Mucosa of stomach (tissue), 1 donor: ENCODE results near the gene TTL.
"Not testable (repeated sequence)": the region's sequence is repeated elsewhere in the genome, so short reads cannot be mapped to it uniquely, and the experiment has no call there.

Experiments used
- H3K27me3 ChIP-seq: one replicate; pipeline ENCODE4 v1.7.0; 2013; ENCODE audit warnings: mild to moderate bottlenecking, low read length; ENCODE audit not compliant: control insufficient read depth, insufficient read depth
- H3K36me3 ChIP-seq: one replicate; pipeline ENCODE4 v1.7.0; 2013; ENCODE audit warnings: low read length; ENCODE audit not compliant: control insufficient read depth, insufficient read depth
- H3K4me1 ChIP-seq: one replicate; pipeline ENCODE4 v1.7.0; 2013; ENCODE audit warnings: mild to moderate bottlenecking, low read length; ENCODE audit not compliant: control insufficient read depth, insufficient read depth
- H3K4me3 ChIP-seq: one replicate; pipeline ENCODE4 v1.7.0; 2013; ENCODE audit warnings: low read length
- H3K9ac ChIP-seq: one replicate; pipeline ENCODE4 v1.7.0; 2013; ENCODE audit warnings: mild to moderate bottlenecking, low read length, moderate library complexity
- H3K9me3 ChIP-seq: one replicate; pipeline ENCODE4 v1.7.0; 2013; ENCODE audit warnings: mild to moderate bottlenecking, low read length, moderate library complexity; ENCODE audit not compliant: control insufficient read depth
- donor health status: Pancreatic carcinoma.

TTL gene

GRCh38 chr2:112500850-112501484 lies 19.0 kb downstream of the TTL start:
- not testable (repeated sequence) for H3K4me3 ChIP-seq, H3K27me3 ChIP-seq, H3K36me3 ChIP-seq, H3K4me1 ChIP-seq, H3K9ac ChIP-seq, H3K9me3 ChIP-seq

GRCh38 chr2:112509239-112509998 lies 27.5 kb downstream of the TTL start:
- not testable (repeated sequence) for H3K9ac ChIP-seq, H3K36me3 ChIP-seq, H3K4me1 ChIP-seq, H3K9me3 ChIP-seq, H3K4me3 ChIP-seq, H3K27me3 ChIP-seq

- Histone ChIP-seq H3K27me3 (no peaks in the 10 kb centered on the region), H3K9me3 (no peaks in the 10 kb centered on the region), H3K36me3 (peaks cover 6% of the 10 kb centered on the region), H3K4me1 (no peaks in the 10 kb centered on the region), H3K9ac (no peak overlapping the region), H3K4me3 (no peak overlapping the region)
These were observed 34.8 kb downstream of the TTL start for GRCh38 chr2:112516801-112517200.

- Histone ChIP-seq H3K27me3 (no peaks in the 10 kb centered on the region), H3K36me3 (peaks cover 6% of the 10 kb centered on the region), H3K4me1 (no peaks in the 10 kb centered on the region), H3K9ac (no peak overlapping the region), H3K4me3 (no peak overlapping the region), H3K9me3 (no peaks in the 10 kb centered on the region)
These were observed 36.9 kb downstream of the TTL start for GRCh38 chr2:112518807-112519206.

- Histone ChIP-seq H3K36me3 (peaks cover 6% of the 10 kb centered on the region), H3K27me3 (no peaks in the 10 kb centered on the region), H3K4me1 (no peaks in the 10 kb centered on the region), H3K4me3 (no peak overlapping the region), H3K9ac (no peak overlapping the region), H3K9me3 (no peaks in the 10 kb centered on the region)
These were observed 37.5 kb downstream of the TTL start for GRCh38 chr2:112519506-112519905.

GRCh38 chr2:112520234-112520783 lies 38.4 kb downstream of the TTL start:
- no peak overlapping the region for H3K9ac ChIP-seq
- H3K4me3 ChIP-seq, result no peak overlapping the region
- H3K36me3 ChIP-seq, result peaks cover 6% of the 10 kb centered on the region
- H3K4me1 ChIP-seq, result no peaks in the 10 kb centered on the region
- H3K9me3 ChIP-seq, result no peaks in the 10 kb centered on the region
- no peaks in the 10 kb centered on the region for H3K27me3 ChIP-seq

- Histone ChIP-seq H3K27me3 (no peaks in the 10 kb centered on the region), H3K4me1 (no peaks in the 10 kb centered on the region), H3K9me3 (no peaks in the 10 kb centered on the region), H3K9ac (no peak overlapping the region), H3K36me3 (peaks cover 6% of the 10 kb centered on the region), H3K4me3 (no peak overlapping the region)
These were observed 41.4 kb downstream of the TTL start for GRCh38 chr2:112523291-112523777.

GRCh38 chr2:112524276-112524675 lies 42.3 kb downstream of the TTL start:
- H3K4me3 ChIP-seq, H3K9me3 ChIP-seq, H3K9ac ChIP-seq, H3K4me1 ChIP-seq, H3K27me3 ChIP-seq, H3K36me3 ChIP-seq: not testable (repeated sequence)

GRCh38 chr2:112528541-112528940 lies 46.6 kb downstream of the TTL start:
- H3K4me3 ChIP-seq, result no peak overlapping the region
- H3K36me3 ChIP-seq, result no peaks in the 10 kb centered on the region
- H3K4me1 ChIP-seq, result no peaks in the 10 kb centered on the region
- H3K27me3 ChIP-seq, result no peaks in the 10 kb centered on the region
- H3K9ac ChIP-seq, result no peak overlapping the region
- no peaks in the 10 kb centered on the region for H3K9me3 ChIP-seq

- Histone ChIP-seq H3K36me3 (no peaks in the 10 kb centered on the region), H3K9me3 (no peaks in the 10 kb centered on the region), H3K9ac (no peak overlapping the region), H3K4me1 (no peaks in the 10 kb centered on the region), H3K27me3 (no peaks in the 10 kb centered on the region), H3K4me3 (no peak overlapping the region)
These were observed 47.8 kb downstream of the TTL start for GRCh38 chr2:112529757-112530156.

GRCh38 chr2:112530728-112531127 lies 48.8 kb downstream of the TTL start:
- H3K9me3 ChIP-seq, result no peaks in the 10 kb centered on the region
- no peaks in the 10 kb centered on the region for H3K27me3 ChIP-seq
- H3K4me1 ChIP-seq, result no peaks in the 10 kb centered on the region
- no peak overlapping the region for H3K9ac ChIP-seq
- no peaks in the 10 kb centered on the region for H3K36me3 ChIP-seq
- H3K4me3 ChIP-seq, result no peak overlapping the region

GRCh38 chr2:112534826-112535225 lies 52.9 kb downstream of the TTL start:
- no peaks in the 10 kb centered on the region for H3K36me3 ChIP-seq
- H3K4me1 ChIP-seq, result no peaks in the 10 kb centered on the region
- H3K9ac ChIP-seq, result no peak overlapping the region
- no peaks in the 10 kb centered on the region for H3K27me3 ChIP-seq
- no peak overlapping the region for H3K4me3 ChIP-seq
- H3K9me3 ChIP-seq, result no peaks in the 10 kb centered on the region
